ENCODE measurements around the gene PRC1.

PRC1 gene

DNA sequence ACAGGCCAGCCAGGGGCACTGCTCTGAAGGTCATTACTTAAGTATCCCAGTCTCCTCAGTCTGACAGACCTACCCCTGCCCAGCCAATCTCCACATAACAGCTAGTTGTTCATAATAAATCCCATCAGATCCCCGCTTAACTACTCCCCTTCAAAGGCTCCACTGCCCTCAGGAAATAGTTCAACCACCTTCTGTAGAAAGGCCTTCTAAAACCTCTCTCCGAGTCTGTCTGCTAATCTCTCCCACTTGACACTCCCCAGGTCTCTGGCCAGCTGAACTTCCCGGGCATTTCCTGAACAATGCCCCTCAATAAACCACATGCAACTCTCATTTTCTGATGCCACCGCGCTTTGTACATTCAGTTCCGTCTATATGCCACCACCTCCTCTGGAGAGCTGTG is 6.0 kb downstream of the PRC1 start:
- no peak for DNase-seq

- no peak for DNase-seq
These were observed 6.7 kb downstream of the PRC1 start for GRCh38 chr15:90987561-90988141.

DNA sequence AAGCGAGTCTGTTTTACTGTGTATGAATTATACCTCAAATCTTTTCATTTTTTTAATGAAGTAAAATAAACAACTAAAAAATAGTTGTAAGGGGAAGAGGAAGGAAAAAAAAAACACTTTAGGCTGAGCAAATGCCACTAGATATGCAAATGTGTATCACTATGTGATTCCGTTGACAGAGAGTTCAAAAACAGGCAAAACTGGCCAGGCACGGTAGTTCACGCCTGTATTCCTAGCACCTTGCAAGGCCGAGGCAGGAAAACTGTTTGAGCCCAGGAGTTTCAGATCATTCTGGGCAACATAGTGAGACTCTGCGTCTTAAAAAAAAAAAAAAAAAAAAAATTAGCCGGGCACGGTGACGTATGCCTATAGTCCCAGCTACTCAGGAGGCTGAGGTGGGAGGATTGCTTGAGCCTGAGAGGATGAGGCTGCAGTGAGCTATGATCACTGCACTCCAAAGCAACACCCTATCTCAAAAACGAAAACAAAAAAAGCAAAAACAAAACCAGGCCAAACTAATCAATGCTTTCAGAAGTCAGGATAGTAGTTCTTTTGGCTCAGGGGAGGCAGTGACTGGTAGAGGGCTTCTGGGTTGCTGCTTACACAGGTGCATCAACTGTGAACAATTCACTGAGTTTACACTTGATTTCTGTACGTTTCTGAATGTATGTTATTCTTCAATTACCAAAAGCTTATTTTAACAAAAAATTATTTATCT is 7.4 kb downstream of the PRC1 start:
- DNase-seq, result no peak

DNA sequence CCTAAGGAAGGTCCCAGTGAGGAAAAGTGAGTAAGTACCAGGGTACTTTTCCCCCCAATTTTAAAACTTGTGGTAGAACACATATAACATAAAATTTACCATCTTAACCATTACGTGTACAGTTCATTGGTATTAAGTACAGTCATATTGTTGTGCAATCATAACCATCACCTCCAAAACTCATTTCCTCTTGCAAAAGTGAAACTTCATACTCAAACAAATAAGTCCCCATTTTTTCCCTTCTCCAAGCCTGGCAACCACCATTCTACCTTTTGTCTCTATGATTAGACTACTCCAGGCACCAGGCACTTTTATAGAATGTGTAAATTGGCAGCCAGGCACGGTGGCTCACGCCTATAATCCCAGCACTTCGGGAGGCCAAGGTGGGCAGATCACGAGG is 12.2 kb downstream of the PRC1 start:
- no peak for DNase-seq

GRCh38 chr15:90981681-90982080 is 12.7 kb downstream of the PRC1 start:
- DNase-seq, result no peak

DNA sequence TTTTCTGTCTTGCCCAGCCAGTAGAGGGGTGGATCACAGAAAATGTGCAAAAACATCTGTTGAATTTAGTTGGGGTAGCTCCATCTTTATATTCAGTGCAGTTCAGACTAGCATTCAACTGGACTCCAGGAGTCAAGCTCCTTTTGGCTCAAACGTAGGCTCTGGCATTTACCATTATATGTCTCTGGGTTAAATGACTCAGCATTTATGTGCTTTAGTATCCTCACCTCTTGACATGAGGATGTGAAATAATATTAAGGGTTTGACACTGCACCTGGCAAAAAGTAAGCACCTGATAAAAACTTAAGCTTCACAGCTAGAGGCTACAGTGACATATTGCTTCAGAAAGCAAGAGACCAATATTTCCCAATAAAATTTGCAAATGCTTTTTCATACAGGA is 14.8 kb downstream of the PRC1 start:
- DNase-seq, result no peak

GRCh38 chr15:90974216-90974615 is 20.1 kb downstream of the PRC1 start:
- no peak for DNase-seq

DNA sequence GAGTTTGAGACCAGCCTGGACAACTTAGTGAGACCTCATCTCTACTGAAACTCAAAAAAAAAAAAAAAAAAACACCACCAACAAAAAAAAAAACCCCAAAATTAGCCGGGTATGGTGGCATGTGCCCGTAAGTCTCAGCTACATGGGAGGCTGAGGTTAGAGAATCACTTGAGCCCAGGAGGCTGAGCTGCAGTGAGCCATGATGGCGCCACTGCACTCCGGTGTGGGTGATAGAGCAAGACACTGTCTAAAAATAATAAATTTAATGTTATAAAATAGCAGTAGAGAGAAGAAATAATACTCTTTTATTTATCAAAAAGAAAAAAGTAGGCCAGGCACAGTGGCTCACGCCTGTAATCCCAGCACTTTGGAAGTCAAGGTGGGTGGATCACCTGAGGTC is 22.2 kb downstream of the PRC1 start:
- no peak for DNase-seq

DNA sequence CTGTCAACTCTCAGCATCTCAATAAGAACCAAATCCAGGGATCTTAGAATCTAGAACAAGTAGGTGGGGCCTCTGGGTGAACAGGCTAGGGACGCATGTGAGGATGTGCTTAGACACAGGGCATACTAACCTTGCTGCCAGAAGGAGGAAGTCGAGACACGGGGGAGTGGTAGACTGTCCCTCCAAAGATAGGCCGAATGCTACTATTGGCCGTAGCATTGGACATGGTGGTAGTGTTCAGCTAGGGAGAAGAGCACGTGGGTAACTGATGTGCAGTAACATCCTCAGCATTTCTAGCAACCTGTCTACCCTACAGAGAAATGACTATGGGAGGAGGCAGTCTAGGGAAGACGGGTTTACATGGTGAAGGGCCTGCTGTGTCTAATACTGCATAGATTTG is 24.1 kb downstream of the PRC1 start:
- DNase-seq, result no peak

GRCh38 chr15:90968434-90968833 is 25.9 kb downstream of the PRC1 start:
- no peak for DNase-seq

DNA sequence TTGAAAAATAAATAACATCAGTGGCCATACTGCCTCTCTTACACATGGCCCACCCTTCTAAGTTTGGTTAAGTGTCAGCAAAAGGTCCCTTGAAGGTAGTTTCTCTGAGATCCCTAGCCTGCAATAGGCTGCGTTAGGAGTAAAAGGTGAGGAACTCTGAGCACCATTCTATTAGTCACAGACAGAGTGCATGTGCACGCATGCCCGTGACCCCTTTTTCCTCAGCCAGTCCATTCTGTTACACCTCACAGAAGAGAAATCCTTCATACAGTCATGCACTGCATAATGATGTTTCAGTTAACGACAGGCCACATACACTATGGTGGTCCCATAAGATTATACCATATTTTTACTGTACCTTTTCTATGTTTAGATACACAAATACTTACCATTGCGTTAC is 27.1 kb downstream of the PRC1 start:
- no peak for DNase-seq

DNA sequence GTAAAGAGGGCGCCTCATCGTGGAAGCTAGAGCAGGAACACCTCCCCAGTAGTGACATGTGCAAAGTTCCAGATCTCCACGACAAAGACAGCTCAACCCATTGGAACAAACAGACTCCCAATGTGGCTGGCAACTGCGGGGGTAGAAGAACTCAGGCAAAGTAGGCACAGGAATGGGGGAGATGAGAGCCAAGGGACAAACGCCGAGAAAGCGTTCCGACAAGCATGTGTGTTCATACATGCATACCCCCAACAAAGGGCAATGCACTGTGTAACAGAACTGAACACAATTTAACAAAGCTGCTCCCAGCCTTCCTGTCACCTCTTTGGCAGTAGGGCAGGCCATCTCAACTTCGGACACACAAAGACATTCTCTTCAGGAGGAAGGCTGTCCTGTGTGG is 28.1 kb downstream of the PRC1 start:
- DNase-seq, result no peak

DNA sequence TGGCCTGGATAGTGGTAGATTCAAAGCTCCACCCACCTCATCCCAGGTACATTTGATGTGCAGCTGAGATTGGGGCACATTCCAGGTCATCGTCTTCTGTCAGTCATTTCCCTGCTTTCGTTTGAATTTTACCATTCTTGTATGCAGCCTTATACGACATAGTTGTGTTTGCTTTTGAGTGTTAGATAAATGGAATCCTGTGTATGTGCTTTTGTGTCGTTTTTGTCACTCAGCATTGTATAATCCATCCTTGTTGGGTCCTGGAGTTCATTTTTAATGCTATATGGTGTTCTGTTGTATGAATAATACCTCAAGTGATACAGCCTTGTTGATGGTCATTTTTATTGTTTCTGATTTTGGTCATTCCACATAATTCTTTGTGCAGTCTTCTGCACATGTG is 32.3 kb downstream of the PRC1 start:
- no peak for DNase-seq

- DNase-seq, result no peak
These were observed 33.8 kb downstream of the PRC1 start for GRCh38 chr15:90960298-90961091.

GRCh38 chr15:90959894-90960293 is 34.4 kb downstream of the PRC1 start:
- DNase-seq, result no peak

DNA sequence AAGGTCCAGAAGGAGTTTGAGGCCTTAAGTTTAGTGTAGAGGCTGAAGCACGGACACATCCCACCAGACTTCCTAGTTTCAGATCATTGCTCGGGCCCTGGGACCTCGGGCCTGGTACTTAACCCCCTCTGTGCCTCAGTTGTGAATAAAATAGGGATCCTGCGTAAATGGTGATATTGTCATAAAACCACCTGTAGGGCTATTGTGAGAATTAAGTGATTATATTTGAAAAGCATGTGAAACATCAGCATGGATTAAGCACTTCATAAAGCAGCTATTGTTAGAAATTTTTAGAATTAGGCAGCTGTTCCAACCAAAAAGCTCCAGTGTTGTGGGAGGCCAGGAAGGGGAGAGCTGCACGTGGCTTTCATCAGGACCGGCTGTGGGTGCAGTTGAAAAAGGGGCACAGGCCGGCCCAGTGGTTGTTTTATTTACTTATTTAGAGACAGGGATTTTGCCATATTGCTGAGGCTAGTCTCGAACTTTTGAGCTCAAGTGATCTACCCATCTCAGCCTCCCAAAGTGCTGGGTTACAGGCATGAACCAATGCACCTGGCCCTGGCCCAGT is 35.2 kb downstream of the PRC1 start:
- no peak for DNase-seq

GRCh38 chr15:90957791-90958190 is 36.5 kb downstream of the PRC1 start:
- no peak for DNase-seq

GRCh38 chr15:90957031-90957790 is 37.1 kb downstream of the PRC1 start:
- no peak for DNase-seq

GRCh38 chr15:90956274-90957030 is 37.9 kb downstream of the PRC1 start:
- no peak for DNase-seq

GRCh38 chr15:90955624-90956273 is 38.6 kb downstream of the PRC1 start:
- DNase-seq, result no peak

DNA sequence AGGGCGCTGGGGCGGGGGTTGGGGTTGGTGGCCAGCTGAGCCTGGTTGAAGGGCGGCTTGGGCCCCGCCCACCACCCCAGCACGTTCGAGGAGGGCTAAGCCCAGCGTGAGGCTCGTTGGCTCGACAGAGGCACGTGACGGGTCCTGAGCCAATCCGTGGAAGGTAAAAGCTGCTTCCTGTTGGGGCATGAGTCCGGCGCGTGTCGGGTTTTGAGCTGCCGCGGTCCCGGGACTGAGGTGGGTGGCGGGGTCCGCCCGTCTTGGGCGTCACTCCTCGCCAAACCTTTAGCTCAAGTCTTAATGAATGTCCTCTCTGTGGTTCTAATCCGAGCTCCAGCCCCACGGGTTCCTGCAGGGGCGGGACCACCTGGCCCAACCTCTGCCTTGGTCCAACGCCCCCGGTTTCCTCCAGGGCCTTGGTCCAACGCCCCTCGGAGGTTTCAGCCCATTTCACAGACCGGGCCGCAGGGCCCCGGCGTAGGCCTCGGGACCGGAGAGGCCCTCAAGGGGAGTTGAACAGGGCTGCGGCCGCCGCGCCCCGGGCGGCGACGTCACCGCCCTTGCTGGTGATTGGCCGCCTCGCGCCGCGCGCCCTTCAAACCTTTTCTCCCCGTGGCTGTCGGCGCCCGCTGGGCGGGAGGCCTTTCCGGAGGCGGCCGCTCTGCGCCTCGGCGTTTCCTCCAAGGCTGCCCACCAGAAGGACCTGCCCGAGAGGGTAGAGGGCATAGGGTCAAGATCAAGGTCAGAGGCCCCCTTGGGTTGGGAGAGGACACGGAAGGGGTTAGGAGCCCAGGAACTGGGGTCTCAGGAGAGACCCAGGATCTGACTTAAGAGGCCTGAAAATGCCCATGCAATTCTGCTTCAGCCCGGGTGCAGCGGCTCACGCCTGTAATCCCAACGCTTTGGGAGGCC is 39.4 kb downstream of the PRC1 start, which contains the start of gene RCCD1:
Gene RCCD1, plus strand, starts transcription at position 173 of the 912 bp plus-strand sequence. CDS start 1,851 bp downstream, outside the sequence.
- peak; percentile 67 to 83 for DNase-seq
